Liver (tissue), 9 donors: ENCODE data around the gene DOCK1. TPM values are rescaled to one million over a fixed set of nuclear protein-coding genes. Genes with fewer than 3 reads are reported as not detected.
"Not testable (repeated sequence)": the region's sequence is repeated elsewhere in the genome, so short reads cannot be mapped to it uniquely, and the experiment has no call there.

Experiments used
- DNase-seq: peaks from one replicate; pipeline ENCODE4 v3.0.0-alpha.2; 2017; ENCODE audit warnings: low spot score
- H3K27ac ChIP-seq, 2 donors: one replicate each; pipeline ENCODE4 v1.7.0; 2013; ENCODE audit warnings: inconsistent platforms in 2 of 2, low read length in 2 of 2, control low read depth in 1 of 2, low read depth in 1 of 2, mild to moderate bottlenecking in 1 of 2
- H3K27me3 ChIP-seq, 4 donors: one replicate each; pipeline versions ENCODE4 v1.6.1 to v1.7.0; 2013; ENCODE audit warnings: low read length in 3 of 4, inconsistent platforms in 1 of 4, mild to moderate bottlenecking in 1 of 4, moderate library complexity in 1 of 4; ENCODE audit not compliant: control insufficient read depth in 4 of 4, insufficient read depth in 4 of 4
- H3K36me3 ChIP-seq, 4 donors: one replicate each; pipeline versions ENCODE4 v1.6.1 to v1.7.0; 2013; ENCODE audit warnings: low read length in 3 of 4, mild to moderate bottlenecking in 3 of 4, low read depth in 1 of 4, moderate library complexity in 1 of 4; ENCODE audit not compliant: control insufficient read depth in 4 of 4, insufficient read depth in 3 of 4
- H3K4me1 ChIP-seq, 4 donors: one replicate each; pipeline versions ENCODE4 v1.6.1 to v1.7.0; 2013; ENCODE audit warnings: low read length in 3 of 4, mild to moderate bottlenecking in 3 of 4, moderate library complexity in 1 of 4; ENCODE audit not compliant: control insufficient read depth in 4 of 4, insufficient read depth in 4 of 4
- H3K4me3 ChIP-seq, 3 donors: one replicate each; pipeline versions ENCODE4 v1.6.1 to v1.7.0; 2013; ENCODE audit warnings: low read length in 3 of 3, control low read depth in 1 of 3, low read depth in 1 of 3, mild to moderate bottlenecking in 1 of 3
- H3K9ac ChIP-seq, 2 donors: one replicate each; pipeline ENCODE4 v1.7.0; 2013; ENCODE audit warnings: low read length in 2 of 2, mild to moderate bottlenecking in 2 of 2, moderate library complexity in 2 of 2, control low read depth in 1 of 2, low read depth in 1 of 2
- H3K9me3 ChIP-seq, 4 donors: one replicate each; pipeline versions ENCODE4 v1.6.1 to v1.7.0; 2013; ENCODE audit warnings: low read length in 3 of 4; ENCODE audit not compliant: control insufficient read depth in 4 of 4
- EGR1 ChIP-seq, 2 donors: IDR thresholded peaks; 2 replicates each; pipeline ENCODE4 v1.6.1; 2016 to 2018; ENCODE audit warnings: antibody characterized with exemption in 2 of 2, low read depth in 2 of 2
- HNF4G ChIP-seq: IDR thresholded peaks from 2 replicates; pipeline ENCODE4 v1.6.1; 2016; ENCODE audit warnings: antibody characterized with exemption
- JUND ChIP-seq, 2 donors: IDR thresholded peaks; 2 replicates each; pipeline ENCODE4 v1.6.1; 2016; ENCODE audit warnings: antibody characterized with exemption in 2 of 2
- NR2F2 ChIP-seq: IDR thresholded peaks from 2 replicates; pipeline ENCODE4 v1.6.1; 2016; ENCODE audit warnings: antibody characterized with exemption
- RAD21 ChIP-seq, 2 donors: IDR thresholded peaks; 2 replicates each; pipeline ENCODE4 v1.6.1; 2016; ENCODE audit warnings: antibody characterized with exemption in 2 of 2, mild to moderate bottlenecking in 2 of 2
- RXRA ChIP-seq, 2 donors: IDR thresholded peaks; 2 replicates each; pipeline ENCODE4 v1.6.1; 2017 to 2018; ENCODE audit warnings: antibody characterized with exemption in 2 of 2, mild to moderate bottlenecking in 1 of 2
- YY1 ChIP-seq: IDR thresholded peaks from 2 replicates; pipeline ENCODE4 v1.6.1; 2016; ENCODE audit warnings: antibody characterized with exemption, mild to moderate bottlenecking
- ZBTB33 ChIP-seq: IDR thresholded peaks from 2 replicates; pipeline ENCODE4 v1.6.1; 2016; ENCODE audit warnings: antibody characterized with exemption
- WGBS: extraction: QIAGEN DNeasy Blood & Tissue Kit; methylation state at CpG from one replicate; pipeline ENCODE4 v1.1.7; 2013; 5-methylcytosine and 5-hydroxymethylcytosine counted together
- polyA plus RNA-seq, 2 donors: library from polyadenylated mRNA; stranded (reverse) in 1 of 2; unstranded in 1 of 2; fragments of 200-250 nt in 1 of 2; fragments of >200 nt in 1 of 2; fragmentation: Nextera tagmentation in 1 of 2; extraction: Ambion mirVana in 1 of 2; gene quantifications; one replicate each; pipeline versions ENCODE4 v1.2.1 to v1.2.3, GENCODE V29; 2013 to 2015
- total RNA-seq, 2 donors: library from RNA; depleted of rRNA; stranded (reverse); fragments of >200 nt; gene quantifications; one replicate each; pipeline ENCODE4 v1.2.3, GENCODE V29; 2014
- TF ChIP-seq, protein P1 (sequence below): IDR thresholded peaks from 2 replicates; pipeline ENCODE4 v1.6.1; 2016; ENCODE audit warnings: antibody characterized with exemption
- TF ChIP-seq, protein P2 (sequence below): IDR thresholded peaks from 2 replicates; pipeline ENCODE4 v1.6.1; 2016; ENCODE audit warnings: antibody characterized with exemption
- TF ChIP-seq, protein P3 (sequence below): fragments of 150-350 bp; IDR thresholded peaks from 2 replicates; pipeline ENCODE4 v1.5.1; 2017; ENCODE audit warnings: improper control_type of control experiment, low read depth, low read length; ENCODE audit not compliant: missing input control
- donor health status: healthy.
- donor health status: healthy.
- donor health status: healthy.
- donor health status: healthy.
- donor health status: healthy.

The DOCK1 gene
- total and polyA plus RNA-seq, 4 donors = 3.8 to 28.8 (median 9.1) TPM

DNA sequence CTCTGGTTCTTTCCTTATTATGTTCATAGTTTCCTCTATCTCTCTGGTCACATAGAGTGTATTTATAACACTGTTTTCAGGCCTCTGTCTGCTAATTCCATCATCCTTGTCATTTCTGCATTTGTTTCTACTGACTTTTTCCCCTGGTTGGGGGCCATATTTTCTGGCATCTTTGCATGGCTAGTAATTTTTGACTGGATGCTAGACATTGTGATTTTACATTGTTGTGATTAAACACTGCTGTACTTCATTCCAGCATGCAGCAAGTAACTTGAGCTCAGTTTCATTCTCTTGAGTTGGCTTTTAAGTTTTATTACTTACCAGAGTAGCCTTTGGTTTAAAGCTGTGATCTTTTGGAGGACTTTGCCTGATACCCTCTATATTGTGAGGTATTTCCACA lies 6.8 kb upstream of the DOCK1 start (continued):
- TF ChIP-seq YY1 (no peak), JUND (IDR thresholded peaks at IDR 0.05) (no peak)

GRCh38 chr10:126899529-126899928 lies 5.7 kb upstream of the DOCK1 start:
- not testable (repeated sequence) for H3K9me3 ChIP-seq, DNase-seq, H3K36me3 ChIP-seq, H3K27me3 ChIP-seq, H3K4me1 ChIP-seq, H3K9ac ChIP-seq, H3K4me3 ChIP-seq, H3K27ac ChIP-seq
- 93% methylated on average over 2 of the region's 2 CpGs for WGBS

DNA sequence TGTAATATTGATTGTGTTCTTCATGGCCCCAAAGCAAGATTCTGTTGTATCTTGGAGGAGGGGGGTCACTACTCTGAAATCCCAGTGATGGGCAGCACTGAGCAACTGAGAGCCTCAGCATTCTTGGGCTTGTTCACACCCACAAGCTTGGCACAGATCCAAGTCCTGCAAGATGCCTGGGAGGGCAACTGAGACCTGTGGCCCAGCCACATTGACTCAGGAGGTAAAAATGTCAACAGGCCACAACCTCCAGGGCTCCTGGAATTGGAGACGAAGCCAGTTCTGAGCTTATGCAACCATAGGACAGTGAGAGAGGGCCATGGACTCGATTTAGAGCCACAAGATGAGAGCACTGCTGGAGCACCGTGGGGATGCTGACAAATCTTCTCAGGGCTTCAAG lies 3.1 kb upstream of the DOCK1 start:
- peaks cover 2 to 16% (median 9%) of the 10 kb centered on the region in 4 donors for H3K4me1 ChIP-seq
- no peaks in the 10 kb centered on the region for H3K36me3 ChIP-seq
- H3K27me3 ChIP-seq = no peaks in the 10 kb centered on the region
- peaks cover 0 to 9% (median 4%) of the 10 kb centered on the region in 4 donors for H3K9me3 ChIP-seq
- no peak overlapping the region for H3K9ac ChIP-seq
- H3K27ac ChIP-seq = no peak overlapping the region
- DNase-seq = no peak
- TF ChIP-seq, protein P1, sequence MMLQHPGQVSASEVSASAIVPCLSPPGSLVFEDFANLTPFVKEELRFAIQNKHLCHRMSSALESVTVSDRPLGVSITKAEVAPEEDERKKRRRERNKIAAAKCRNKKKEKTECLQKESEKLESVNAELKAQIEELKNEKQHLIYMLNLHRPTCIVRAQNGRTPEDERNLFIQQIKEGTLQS = no peak
- no peak for TF ChIP-seq JUND (IDR thresholded peaks at IDR 0.05)
- TF ChIP-seq RXRA (IDR thresholded peaks at IDR 0.05) = no peak
- 93% methylated on average over 3 of the region's 3 CpGs for WGBS
- no peak overlapping the region for H3K4me3 ChIP-seq

DNA sequence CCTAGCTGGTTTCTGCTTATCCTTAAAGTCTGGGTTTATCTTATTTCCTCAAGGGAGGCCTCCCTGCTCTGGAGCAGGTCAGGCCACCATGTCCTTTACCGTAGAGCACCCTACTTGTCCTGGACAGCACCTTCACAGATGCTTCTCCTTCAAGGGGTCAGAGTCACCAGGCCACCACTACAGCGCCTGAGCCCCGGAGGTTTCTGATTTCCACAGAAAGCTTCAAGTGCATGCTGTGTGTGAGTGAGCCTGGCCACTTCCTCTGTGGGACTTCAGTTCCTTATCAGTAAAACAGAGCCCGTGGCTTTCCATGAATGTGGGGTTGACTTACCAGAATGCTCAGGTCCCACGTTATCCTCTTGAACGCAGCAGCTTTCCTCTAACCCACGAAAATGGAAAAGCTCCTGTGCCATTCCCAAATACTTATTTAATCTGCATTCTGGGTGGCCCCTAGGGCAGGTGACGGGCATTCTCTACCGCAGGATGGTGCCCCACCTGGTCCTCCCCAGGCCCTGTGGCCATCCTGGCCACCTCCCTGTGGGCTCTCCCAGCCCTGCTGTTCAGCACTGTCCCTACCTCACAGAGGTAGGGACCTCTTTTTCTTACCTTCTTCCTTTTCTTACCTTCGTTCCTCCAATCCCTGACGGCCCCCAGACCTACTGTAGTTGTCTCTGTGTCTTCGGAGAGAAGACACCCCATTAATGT lies 1.4 kb upstream of the DOCK1 start:
- TF ChIP-seq EGR1 (IDR thresholded peaks at IDR 0.05; ENCODE audit: low read depth in 2 of 2) (no peak), RAD21 (IDR thresholded peaks at IDR 0.05) (no peak), HNF4G (no peak), ZBTB33 (no peak), JUND (IDR thresholded peaks at IDR 0.05) (no peak)
- TF ChIP-seq, protein P2, sequence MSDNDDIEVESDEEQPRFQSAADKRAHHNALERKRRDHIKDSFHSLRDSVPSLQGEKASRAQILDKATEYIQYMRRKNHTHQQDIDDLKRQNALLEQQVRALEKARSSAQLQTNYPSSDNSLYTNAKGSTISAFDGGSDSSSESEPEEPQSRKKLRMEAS = no peak
- Histone ChIP-seq H3K27ac (no peak overlapping the region), H3K36me3 (no peaks in the 10 kb centered on the region), H3K9ac (no peak overlapping the region), H3K9me3 (peaks cover 0 to 4% (median under 1%) of the 10 kb centered on the region in 4 donors), H3K27me3 (no peaks in the 10 kb centered on the region), H3K4me1 (peaks cover 2 to 16% (median 9%) of the 10 kb centered on the region in 4 donors), H3K4me3 (no peak overlapping the region)
- no peak for DNase-seq
- WGBS = 77% methylated on average over 12 of the region's 12 CpGs

DNA sequence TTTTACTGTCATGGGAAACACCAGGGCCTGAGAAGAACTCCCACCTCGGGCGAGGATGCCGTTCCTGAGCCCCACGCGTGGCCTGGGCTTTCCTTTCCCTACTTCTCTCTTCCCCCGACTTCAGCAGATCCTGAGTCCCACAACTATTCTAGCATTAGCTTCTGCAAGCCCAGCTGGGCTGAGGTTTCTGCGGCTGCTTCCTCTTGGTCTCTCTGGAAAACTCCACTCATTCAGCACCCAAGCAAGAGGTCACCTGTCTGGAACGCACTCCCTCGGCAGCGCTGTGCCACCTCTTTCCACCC lies 761 bp upstream of the DOCK1 start:
- no peak overlapping the region for H3K9ac ChIP-seq
- H3K27ac ChIP-seq = no peak overlapping the region
- H3K4me1 ChIP-seq = peaks cover 2 to 16% (median 9%) of the 10 kb centered on the region in 4 donors
- 48% methylated on average over 10 of the region's 10 CpGs for WGBS
- H3K36me3 ChIP-seq = no peaks in the 10 kb centered on the region
- DNase-seq = no peak
- H3K9me3 ChIP-seq = no peaks in the 10 kb centered on the region
- peak overlapping the region in 1 of 3 donors; percentile 62 for H3K4me3 ChIP-seq
- TF ChIP-seq RXRA (IDR thresholded peaks at IDR 0.05) (no peak), EGR1 (IDR thresholded peaks at IDR 0.05; ENCODE audit: low read depth in 2 of 2) (no peak), NR2F2 (no peak)
- TF ChIP-seq, protein P3, sequence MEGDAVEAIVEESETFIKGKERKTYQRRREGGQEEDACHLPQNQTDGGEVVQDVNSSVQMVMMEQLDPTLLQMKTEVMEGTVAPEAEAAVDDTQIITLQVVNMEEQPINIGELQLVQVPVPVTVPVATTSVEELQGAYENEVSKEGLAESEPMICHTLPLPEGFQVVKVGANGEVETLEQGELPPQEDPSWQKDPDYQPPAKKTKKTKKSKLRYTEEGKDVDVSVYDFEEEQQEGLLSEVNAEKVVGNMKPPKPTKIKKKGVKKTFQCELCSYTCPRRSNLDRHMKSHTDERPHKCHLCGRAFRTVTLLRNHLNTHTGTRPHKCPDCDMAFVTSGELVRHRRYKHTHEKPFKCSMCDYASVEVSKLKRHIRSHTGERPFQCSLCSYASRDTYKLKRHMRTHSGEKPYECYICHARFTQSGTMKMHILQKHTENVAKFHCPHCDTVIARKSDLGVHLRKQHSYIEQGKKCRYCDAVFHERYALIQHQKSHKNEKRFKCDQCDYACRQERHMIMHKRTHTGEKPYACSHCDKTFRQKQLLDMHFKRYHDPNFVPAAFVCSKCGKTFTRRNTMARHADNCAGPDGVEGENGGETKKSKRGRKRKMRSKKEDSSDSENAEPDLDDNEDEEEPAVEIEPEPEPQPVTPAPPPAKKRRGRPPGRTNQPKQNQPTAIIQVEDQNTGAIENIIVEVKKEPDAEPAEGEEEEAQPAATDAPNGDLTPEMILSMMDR = no peak
- no peaks in the 10 kb centered on the region for H3K27me3 ChIP-seq
